Upper lobe of right lung (tissue), 1 donor: ENCODE results near the gene RAD51B. TPM values are rescaled to one million over a fixed set of nuclear protein-coding genes. Genes with fewer than 3 reads are reported as not detected.

Source experiments
- ATAC-seq: fragments of 200-7000 bp; cut with Tn5 transposase; one replicate; pipeline ENCODE4 v1.9.1; 2020; ENCODE audit warnings: mild to moderate bottlenecking, moderate library complexity
- DNase-seq: peaks from one replicate; pipeline ENCODE4 v3.0.0-alpha.2; 2020
- H3K27ac ChIP-seq: fragments of 200-600 bp; one replicate; pipeline ENCODE4 v1.8.0; 2022
- H3K27me3 ChIP-seq: fragments of 200-600 bp; one replicate; pipeline ENCODE4 v1.8.0; 2022; ENCODE audit warnings: mild to moderate bottlenecking
- H3K36me3 ChIP-seq: fragments of 200-600 bp; one replicate; pipeline ENCODE4 v1.8.0; 2022
- H3K4me1 ChIP-seq: fragments of 200-600 bp; one replicate; pipeline ENCODE4 v1.8.0; 2022
- H3K4me3 ChIP-seq: fragments of 200-600 bp; one replicate; pipeline ENCODE4 v1.8.0; 2022; ENCODE audit warnings: mild to moderate bottlenecking
- H3K9me3 ChIP-seq: fragments of 200-600 bp; one replicate; pipeline ENCODE4 v1.8.0; 2022
- intact Hi-C: fragments of 100-400 bp; cut with DNase I; formaldehyde crosslinking; loops from one replicate; pipeline ENCODE4 v1.11.0; 2022
- total RNA-seq: library from RNA; stranded (reverse); fragmentation: NEBNext Ultra II Directional; extraction: Animal tissue kit (Norgen Biotek cat#: 25700); gene quantifications from one replicate; pipeline ENCODE4 v1.2.1, GENCODE V29; 2021
- TF ChIP-seq, protein P1 (sequence below): fragments of 200-600 bp; IDR thresholded peaks from one replicate; pipeline ENCODE4 v1.8.0; 2022; ENCODE audit warnings: antibody characterized with exemption
- donor health status: DM: no; HTN: yes; CAD: no; lungs with severe emphysema.

RAD51B gene
- total RNA-seq, 1 donor from 2014 or later: 11.5 TPM

DNA sequence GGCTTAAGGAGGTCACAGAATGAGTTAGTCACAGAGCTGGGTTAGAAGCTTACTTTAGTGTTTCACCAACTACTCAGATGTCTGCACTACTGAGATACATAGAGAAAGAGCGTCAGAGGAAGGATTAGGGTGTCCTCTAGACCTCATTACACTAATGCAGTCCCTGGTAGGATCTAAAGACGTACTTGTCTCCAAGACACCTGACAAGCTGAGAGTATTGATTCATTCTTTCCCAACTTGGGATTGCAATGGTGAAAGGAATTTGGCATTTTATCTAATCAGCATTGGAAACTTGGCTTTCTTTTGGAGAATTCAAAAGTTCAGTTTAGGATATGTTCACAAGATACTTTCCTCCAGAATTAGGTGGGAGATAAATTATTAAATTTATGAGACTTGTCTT is 571.2 kb downstream of the RAD51B start:
- no peak overlapping the region for H3K4me3 ChIP-seq
- H3K36me3 ChIP-seq: no peaks in the 10 kb centered on the region
- peaks cover 20% of the 10 kb centered on the region for H3K4me1 ChIP-seq
- no peak overlapping the region for H3K27ac ChIP-seq
- TF ChIP-seq, protein P1, sequence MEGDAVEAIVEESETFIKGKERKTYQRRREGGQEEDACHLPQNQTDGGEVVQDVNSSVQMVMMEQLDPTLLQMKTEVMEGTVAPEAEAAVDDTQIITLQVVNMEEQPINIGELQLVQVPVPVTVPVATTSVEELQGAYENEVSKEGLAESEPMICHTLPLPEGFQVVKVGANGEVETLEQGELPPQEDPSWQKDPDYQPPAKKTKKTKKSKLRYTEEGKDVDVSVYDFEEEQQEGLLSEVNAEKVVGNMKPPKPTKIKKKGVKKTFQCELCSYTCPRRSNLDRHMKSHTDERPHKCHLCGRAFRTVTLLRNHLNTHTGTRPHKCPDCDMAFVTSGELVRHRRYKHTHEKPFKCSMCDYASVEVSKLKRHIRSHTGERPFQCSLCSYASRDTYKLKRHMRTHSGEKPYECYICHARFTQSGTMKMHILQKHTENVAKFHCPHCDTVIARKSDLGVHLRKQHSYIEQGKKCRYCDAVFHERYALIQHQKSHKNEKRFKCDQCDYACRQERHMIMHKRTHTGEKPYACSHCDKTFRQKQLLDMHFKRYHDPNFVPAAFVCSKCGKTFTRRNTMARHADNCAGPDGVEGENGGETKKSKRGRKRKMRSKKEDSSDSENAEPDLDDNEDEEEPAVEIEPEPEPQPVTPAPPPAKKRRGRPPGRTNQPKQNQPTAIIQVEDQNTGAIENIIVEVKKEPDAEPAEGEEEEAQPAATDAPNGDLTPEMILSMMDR: no peak
- H3K27me3 ChIP-seq: no peaks in the 10 kb centered on the region
- ATAC-seq: no peak
- no peak for DNase-seq
- intact Hi-C loops: no loop called here
- H3K9me3 ChIP-seq: no peaks in the 10 kb centered on the region

DNA sequence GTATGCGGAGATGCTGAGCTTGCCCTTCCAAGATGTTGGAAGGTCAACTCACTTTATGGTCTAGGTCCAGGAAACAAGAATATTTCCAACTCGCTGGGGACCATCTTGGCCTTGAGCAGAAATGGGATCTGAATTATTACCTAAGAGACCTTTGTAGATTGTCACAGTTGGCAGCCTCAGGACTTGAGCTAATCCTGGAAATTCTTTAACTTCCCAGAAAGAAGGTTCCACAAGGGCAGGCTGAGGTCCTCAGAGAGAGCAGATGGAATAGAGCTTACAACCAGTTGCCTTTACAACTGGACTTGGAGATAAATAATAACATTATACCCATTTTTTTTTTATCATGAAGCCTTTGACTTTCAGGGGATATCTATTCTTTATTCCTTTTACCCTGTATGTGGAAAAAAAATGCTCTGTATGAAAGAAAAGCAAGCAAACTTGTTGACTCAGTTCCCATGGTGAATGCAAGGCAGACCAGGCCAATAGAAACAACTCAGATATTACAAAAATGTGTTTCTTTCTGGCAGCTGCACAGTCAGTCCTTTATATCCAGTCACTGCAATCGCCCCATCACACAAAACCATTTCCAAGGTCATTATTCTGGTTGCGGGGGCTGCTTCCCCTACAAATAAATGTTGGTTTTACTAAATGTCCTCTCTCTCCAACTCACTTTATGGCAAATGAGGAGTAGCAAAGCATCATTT is 571.9 kb downstream of the RAD51B start:
- Histone ChIP-seq H3K4me3 (no peak overlapping the region), H3K27ac (peak overlapping the region; percentile 40), H3K9me3 (no peaks in the 10 kb centered on the region), H3K4me1 (peaks cover 25% of the 10 kb centered on the region), H3K27me3 (no peaks in the 10 kb centered on the region), H3K36me3 (no peaks in the 10 kb centered on the region)
- DNase-seq (no peak), ATAC-seq (no peak)
- TF ChIP-seq, protein P1: no peak
- intact Hi-C loops: no loop called here

- H3K27ac ChIP-seq: peak overlapping the region; percentile 43
- no peak overlapping the region for H3K4me3 ChIP-seq
- ATAC-seq (peak; percentile 75), DNase-seq (peak; percentile 74)
- no peaks in the 10 kb centered on the region for H3K9me3 ChIP-seq
- H3K27me3 ChIP-seq: no peaks in the 10 kb centered on the region
- TF ChIP-seq, protein P1: no peak
- no peaks in the 10 kb centered on the region for H3K36me3 ChIP-seq
- intact Hi-C loops: no loop called here
- peaks cover 28% of the 10 kb centered on the region for H3K4me1 ChIP-seq
Observed at GRCh38 chr14:68392393-68393141, 573.0 kb downstream of the RAD51B start.

- Histone ChIP-seq H3K4me1 (peaks cover 35% of the 10 kb centered on the region), H3K9me3 (no peaks in the 10 kb centered on the region), H3K36me3 (no peaks in the 10 kb centered on the region), H3K4me3 (no peak overlapping the region), H3K27ac (peak overlapping the region; percentile 49), H3K27me3 (no peaks in the 10 kb centered on the region)
- TF ChIP-seq, protein P1: no peak
- intact Hi-C loops: no loop called here
- ATAC-seq (no peak), DNase-seq (no peak)
Observed at GRCh38 chr14:68393259-68393658, 573.7 kb downstream of the RAD51B start.

DNA sequence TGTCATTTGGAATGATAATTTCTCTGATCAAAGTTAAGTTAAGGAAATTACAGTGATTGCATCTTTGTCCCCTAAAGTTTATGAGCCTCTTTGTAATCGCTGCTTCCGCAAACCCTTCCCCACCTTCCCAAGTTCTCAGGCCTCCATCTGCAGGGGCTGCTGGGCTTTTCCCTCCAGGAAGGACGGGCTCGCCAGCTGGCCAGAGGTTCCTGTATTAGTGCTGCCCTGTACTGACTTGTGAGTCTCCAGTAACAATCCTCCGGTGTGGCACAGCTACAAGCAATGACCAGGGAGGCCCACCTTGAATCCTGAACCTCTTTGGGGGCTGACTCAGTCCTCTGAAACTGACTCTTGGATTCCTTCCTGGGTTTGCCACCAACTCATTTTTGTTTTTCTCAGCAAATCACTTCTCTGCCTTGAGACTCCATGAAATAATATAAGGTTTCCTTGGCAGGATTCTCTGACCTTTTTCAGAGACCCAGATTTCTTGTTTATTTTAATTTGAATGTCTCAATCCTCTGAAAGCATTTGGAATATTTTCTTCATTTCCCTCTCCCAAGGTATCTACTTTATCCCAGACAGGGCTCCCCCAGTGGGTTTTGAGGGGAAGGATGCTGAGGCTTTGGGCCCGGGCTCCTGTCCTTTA is 574.7 kb downstream of the RAD51B start:
- H3K4me1 ChIP-seq: peaks cover 37% of the 10 kb centered on the region
- no peak for DNase-seq

More for the DNA sequence above, 574.7 kb downstream of the RAD51B start:
- H3K4me3 ChIP-seq: no peak overlapping the region
- no peaks in the 10 kb centered on the region for H3K36me3 ChIP-seq
- ATAC-seq: no peak
- H3K27me3 ChIP-seq: no peaks in the 10 kb centered on the region
- peak overlapping the region; percentile 49 for H3K27ac ChIP-seq
- TF ChIP-seq, protein P1: no peak
- intact Hi-C loops: no loop called here
- no peaks in the 10 kb centered on the region for H3K9me3 ChIP-seq
